Mesodermal cell (in vitro differentiated cells): ENCODE measurements around the gene NAT16.
"Not testable (repeated sequence)": the region's sequence is repeated elsewhere in the genome, so short reads cannot be mapped to it uniquely, and the experiment has no call there.

Experiments
- H3K27ac ChIP-seq: 2 replicates; pipeline ENCODE4 v1.7.0; 2013; ENCODE audit warnings: mild to moderate bottlenecking, low read depth, low read length, moderate library complexity; ENCODE audit not compliant: severe bottlenecking
- H3K36me3 ChIP-seq: 2 replicates; pipeline ENCODE4 v1.7.1; 2013; ENCODE audit warnings: mild to moderate bottlenecking, low read length, moderate library complexity; ENCODE audit not compliant: control insufficient read depth, insufficient read depth
- H3K4me1 ChIP-seq: one replicate; pipeline ENCODE4 v1.7.1; 2013; ENCODE audit warnings: mild to moderate bottlenecking, low read length; ENCODE audit not compliant: insufficient read depth, control insufficient read depth, poor library complexity, severe bottlenecking
- H3K4me3 ChIP-seq: 2 replicates; pipeline ENCODE4 v1.7.0; 2013; ENCODE audit warnings: low read length, control low read depth, mild to moderate bottlenecking; ENCODE audit not compliant: insufficient read depth, poor library complexity, severe bottlenecking; ENCODE audit errors: extremely low read depth
- H3K9me3 ChIP-seq: 2 replicates; pipeline ENCODE4 v1.7.1; 2013; ENCODE audit warnings: mild to moderate bottlenecking, low read length, moderate library complexity; ENCODE audit not compliant: control insufficient read depth
- WGBS, 2 experiments: methylation state at CpG; one replicate each; pipeline ENCODE4 v1.1.5; 2013; ENCODE audit warnings: missing lambda C conversion rate in 2 of 2; ENCODE audit not compliant: insufficient coverage in 2 of 2; 5-methylcytosine and 5-hydroxymethylcytosine counted together

NAT16 gene

GRCh38 chr7:101216001-101216859, 36.1 kb upstream of the NAT16 start:
- WGBS, 2 experiments: 69 to 74% methylated on average over 15 to 21 of the region's 31 CpGs
- no peak overlapping the region for H3K27ac ChIP-seq
- H3K9me3 ChIP-seq: no peaks in the 10 kb centered on the region

GRCh38 chr7:101212014-101212413, 31.9 kb upstream of the NAT16 start:
- 97 to 100% methylated on average over 3 to 5 of the region's 8 CpGs for WGBS, 2 experiments

More at GRCh38 chr7:101216001-101216859, 36.1 kb upstream of the NAT16 start:
- Histone ChIP-seq H3K4me1 (peaks cover 15% of the 10 kb centered on the region), H3K36me3 (peaks cover 41% of the 10 kb centered on the region), H3K4me3 (peak overlapping the region; percentile 78)

GRCh38 chr7:101211501-101211900, 31.4 kb upstream of the NAT16 start:
- Histone ChIP-seq H3K27ac (no peak overlapping the region), H3K36me3 (peaks cover 66% of the 10 kb centered on the region), H3K9me3 (no peaks in the 10 kb centered on the region), H3K4me1 (peaks cover 8% of the 10 kb centered on the region), H3K4me3 (no peak overlapping the region)
- 97 to 98% methylated on average over 14 to 23 of the region's 24 CpGs for WGBS, 2 experiments

More at GRCh38 chr7:101212014-101212413, 31.9 kb upstream of the NAT16 start:
- Histone ChIP-seq H3K4me1 (peaks cover 8% of the 10 kb centered on the region), H3K4me3 (no peak overlapping the region), H3K27ac (no peak overlapping the region), H3K36me3 (peaks cover 64% of the 10 kb centered on the region), H3K9me3 (no peaks in the 10 kb centered on the region)

DNA sequence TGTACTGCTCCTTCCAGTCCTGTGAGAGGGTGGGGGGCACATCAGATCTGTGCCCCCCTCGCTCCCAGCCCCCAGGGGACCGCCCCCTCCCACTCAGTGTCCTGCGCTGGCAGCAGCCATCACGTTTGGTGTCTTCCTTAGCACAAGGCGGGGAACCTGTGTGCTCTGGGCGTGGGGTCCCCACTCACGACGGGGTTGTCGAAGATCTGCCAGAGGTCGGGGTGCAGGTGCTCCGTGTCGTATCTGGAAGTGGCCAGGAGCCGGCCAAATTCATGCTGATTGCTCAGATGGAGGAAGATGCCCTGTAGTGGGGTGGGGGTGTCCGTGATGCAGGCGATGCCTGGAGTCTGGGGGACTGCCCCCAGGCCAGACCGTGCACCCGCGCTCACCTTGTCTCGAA, 30.1 kb upstream of the NAT16 start:
- Histone ChIP-seq H3K9me3 (no peaks in the 10 kb centered on the region), H3K4me3 (no peak overlapping the region), H3K36me3 (peaks cover 64% of the 10 kb centered on the region), H3K4me1 (no peaks in the 10 kb centered on the region), H3K27ac (no peak overlapping the region)
- WGBS, 2 experiments: 95 to 96% methylated on average over 15 of the region's 19 CpGs

DNA sequence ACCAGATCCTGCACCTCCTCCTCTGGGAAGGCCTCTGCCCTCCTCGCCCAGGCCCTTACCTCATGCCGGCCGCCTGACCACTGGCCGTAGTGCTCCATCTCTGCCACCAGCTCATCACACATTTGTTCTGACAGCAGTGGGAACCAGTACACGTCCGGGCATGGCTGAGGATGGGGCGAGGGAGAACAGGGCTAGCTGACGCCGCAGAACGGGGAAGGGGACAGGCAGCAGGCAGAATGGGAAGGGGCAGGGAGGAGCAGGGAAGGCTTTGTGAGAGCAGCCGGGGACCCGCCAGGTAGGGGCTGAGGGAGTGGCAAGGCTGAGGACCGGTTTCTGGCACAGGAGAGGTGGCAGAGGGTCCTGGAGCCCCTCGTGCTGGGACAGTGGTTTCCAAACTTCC, 28.7 kb upstream of the NAT16 start:
- H3K36me3 ChIP-seq: peaks cover 55% of the 10 kb centered on the region
- H3K4me3 ChIP-seq: no peak overlapping the region
- H3K27ac ChIP-seq: no peak overlapping the region
- no peaks in the 10 kb centered on the region for H3K4me1 ChIP-seq
- no peaks in the 10 kb centered on the region for H3K9me3 ChIP-seq
- WGBS, 2 experiments: 93 to 98% methylated on average over 12 to 13 of the region's 14 CpGs

GRCh38 chr7:101207459-101207858, 27.4 kb upstream of the NAT16 start:
- no peak overlapping the region for H3K27ac ChIP-seq
- no peak overlapping the region for H3K4me3 ChIP-seq
- no peaks in the 10 kb centered on the region for H3K4me1 ChIP-seq
- peaks cover 51% of the 10 kb centered on the region for H3K36me3 ChIP-seq
- H3K9me3 ChIP-seq: no peaks in the 10 kb centered on the region
- 93 to 96% methylated on average over 12 to 15 of the region's 17 CpGs for WGBS, 2 experiments

DNA sequence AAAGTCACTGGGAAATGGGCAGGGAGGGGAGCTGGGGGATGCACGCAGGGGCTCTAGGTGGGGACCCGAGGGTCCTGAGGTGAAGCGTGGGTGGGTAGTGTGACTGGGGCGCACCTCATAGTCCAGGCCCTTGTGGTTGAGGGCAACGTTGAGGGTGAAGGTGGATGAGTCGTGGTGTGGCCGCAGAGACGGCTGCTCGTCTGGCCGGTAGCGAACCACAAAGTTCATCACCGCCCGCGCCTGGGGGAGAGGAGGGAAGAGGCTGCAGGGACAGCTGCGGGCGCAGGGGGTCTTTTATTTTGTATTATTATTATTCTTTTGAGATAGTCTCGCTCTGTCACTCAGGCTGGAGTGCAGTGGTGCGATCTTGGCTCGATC, 26.6 kb upstream of the NAT16 start:
- Histone ChIP-seq H3K9me3 (no peaks in the 10 kb centered on the region), H3K36me3 (peaks cover 43% of the 10 kb centered on the region), H3K4me1 (no peaks in the 10 kb centered on the region), H3K27ac (no peak overlapping the region), H3K4me3 (no peak overlapping the region)
- WGBS, 2 experiments: 97% methylated on average over 17 to 18 of the region's 19 CpGs

- WGBS, 2 experiments: 95% methylated on average over 25 to 29 of the region's 32 CpGs
- Histone ChIP-seq H3K27ac (no peak overlapping the region), H3K4me3 (no peak overlapping the region), H3K9me3 (no peaks in the 10 kb centered on the region), H3K36me3 (peaks cover 37% of the 10 kb centered on the region), H3K4me1 (peaks cover under 1% of the 10 kb centered on the region)
Measured at GRCh38 chr7:101205901-101206664, 26.0 kb upstream of the NAT16 start.

- H3K4me3 ChIP-seq, H3K9me3 ChIP-seq, H3K27ac ChIP-seq, H3K4me1 ChIP-seq: not testable (repeated sequence)
- whole genome bisulfite sequencing, 2 experiments: 91 to 93% methylated on average over 19 to 20 of the region's 22 CpGs
- H3K36me3 ChIP-seq: peaks cover 21% of the 10 kb centered on the region
Measured at GRCh38 chr7:101203740-101204738, 23.9 kb upstream of the NAT16 start.

- peaks cover 4% of the 10 kb centered on the region for H3K4me1 ChIP-seq
- H3K27ac ChIP-seq: no peak overlapping the region
- peaks cover 9% of the 10 kb centered on the region for H3K36me3 ChIP-seq
- whole genome bisulfite sequencing, 2 experiments: 91% methylated on average over 5 of the region's 5 CpGs
- H3K9me3 ChIP-seq: no peaks in the 10 kb centered on the region
- H3K4me3 ChIP-seq: no peak overlapping the region
Measured at GRCh38 chr7:101202603-101202918, 22.5 kb upstream of the NAT16 start.
